ENCODE results near the gene PARD3. TPM values are rescaled to one million over a fixed set of nuclear protein-coding genes. Genes with fewer than 3 reads are reported as not detected.

PARD3 gene
- total RNA-seq, 2 experiments from 2014 or later, result 0.93 to 1.2 TPM

GRCh38 chr10:34574353-34574934 lies 240.7 kb downstream of the PARD3 start:
- CTCF ChIA-PET, result no interaction called here
- H3K27me3 Mint-ChIP-seq, result no peaks in the 10 kb centered on the region
- DNase-seq, result no peak
- H3K27ac Mint-ChIP-seq, result no peak overlapping the region
- no peak overlapping the region for H3K4me3 Mint-ChIP-seq
- intact Hi-C loops (cut with micrococcal nuclease), result no loop called here
- no peaks in the 10 kb centered on the region for H3K4me1 Mint-ChIP-seq (ENCODE audit: low read depth)
- H3K9me3 Mint-ChIP-seq, result no peaks in the 10 kb centered on the region
- H3K36me3 Mint-ChIP-seq, result no peaks in the 10 kb centered on the region
- POLR2A ChIA-PET, result no interaction called here

GRCh38 chr10:34570887-34571286 lies 244.2 kb downstream of the PARD3 start:
- H3K4me3 Mint-ChIP-seq, result no peak overlapping the region
- CTCF ChIA-PET, result no interaction called here

GRCh38 chr10:34567659-34568253 lies 247.3 kb downstream of the PARD3 start:
- intact Hi-C loops (cut with micrococcal nuclease), result no loop called here
- CTCF ChIA-PET, result no interaction called here

More at GRCh38 chr10:34570887-34571286, 244.2 kb downstream of the PARD3 start:
- DNase-seq, result no peak
- intact Hi-C loops (cut with micrococcal nuclease), result no loop called here
- peaks cover 2% of the 10 kb centered on the region for H3K27me3 Mint-ChIP-seq
- no peaks in the 10 kb centered on the region for H3K9me3 Mint-ChIP-seq
- H3K27ac Mint-ChIP-seq, result no peak overlapping the region
- no peaks in the 10 kb centered on the region for H3K4me1 Mint-ChIP-seq (ENCODE audit: low read depth)
- POLR2A ChIA-PET, result no interaction called here
- no peaks in the 10 kb centered on the region for H3K36me3 Mint-ChIP-seq

GRCh38 chr10:34565934-34566333 lies 249.2 kb downstream of the PARD3 start:
- Mint-ChIP-seq H3K9me3 (no peaks in the 10 kb centered on the region), H3K4me3 (no peak overlapping the region), H3K36me3 (no peaks in the 10 kb centered on the region), H3K27ac (no peak overlapping the region), H3K27me3 (peaks cover 2% of the 10 kb centered on the region), H3K4me1 (ENCODE audit: low read depth) (no peaks in the 10 kb centered on the region)
- no peak for DNase-seq
- CTCF ChIA-PET, result interaction anchor here (1.1 kb wide), 1 partner anchor 68 kb away, joined by 4 read pairs; no protein-coding TSS in a partner anchor
- POLR2A ChIA-PET, result no interaction called here
- intact Hi-C loops (cut with micrococcal nuclease), result no loop called here

More at GRCh38 chr10:34567659-34568253, 247.3 kb downstream of the PARD3 start:
- H3K27me3 Mint-ChIP-seq, result peaks cover 2% of the 10 kb centered on the region
- H3K27ac Mint-ChIP-seq, result no peak overlapping the region
- no peaks in the 10 kb centered on the region for H3K9me3 Mint-ChIP-seq
- POLR2A ChIA-PET, result no interaction called here
- H3K36me3 Mint-ChIP-seq, result no peaks in the 10 kb centered on the region
- no peak for DNase-seq
- no peaks in the 10 kb centered on the region for H3K4me1 Mint-ChIP-seq (ENCODE audit: low read depth)
- H3K4me3 Mint-ChIP-seq, result no peak overlapping the region

GRCh38 chr10:34558093-34558583 lies 257.0 kb downstream of the PARD3 start:
- DNase-seq, result no peak
- POLR2A ChIA-PET, result interaction anchor here (0.6 kb wide), 1 partner anchor 267 kb away, joined by 6 read pairs; no protein-coding TSS in a partner anchor
- Mint-ChIP-seq H3K9me3 (no peaks in the 10 kb centered on the region), H3K4me1 (ENCODE audit: low read depth) (no peaks in the 10 kb centered on the region), H3K36me3 (no peaks in the 10 kb centered on the region), H3K27me3 (peaks cover 5% of the 10 kb centered on the region), H3K4me3 (no peak overlapping the region), H3K27ac (no peak overlapping the region)
- intact Hi-C loops (cut with micrococcal nuclease), result no loop called here
- CTCF ChIA-PET, result no interaction called here

- DNase-seq, result no peak
- H3K36me3 Mint-ChIP-seq, result no peaks in the 10 kb centered on the region
- H3K4me3 Mint-ChIP-seq, result no peak overlapping the region
- H3K27ac Mint-ChIP-seq, result no peak overlapping the region
- no peaks in the 10 kb centered on the region for H3K9me3 Mint-ChIP-seq
- H3K4me1 Mint-ChIP-seq (ENCODE audit: low read depth), result no peaks in the 10 kb centered on the region
- intact Hi-C loops (cut with micrococcal nuclease), result no loop called here
- peaks cover 5% of the 10 kb centered on the region for H3K27me3 Mint-ChIP-seq
- ChIA-PET POLR2A (no interaction called here), CTCF (no interaction called here)
Measured at GRCh38 chr10:34557173-34557572, 257.9 kb downstream of the PARD3 start.

GRCh38 chr10:34555653-34556052 lies 259.4 kb downstream of the PARD3 start:
- no peak overlapping the region for H3K27ac Mint-ChIP-seq
- no peaks in the 10 kb centered on the region for H3K36me3 Mint-ChIP-seq
- H3K4me3 Mint-ChIP-seq, result no peak overlapping the region
- ChIA-PET POLR2A (no interaction called here), CTCF (no interaction called here)
- no peaks in the 10 kb centered on the region for H3K9me3 Mint-ChIP-seq
- intact Hi-C loops (cut with micrococcal nuclease), result no loop called here
- no peak for DNase-seq
- H3K4me1 Mint-ChIP-seq (ENCODE audit: low read depth), result no peaks in the 10 kb centered on the region
- H3K27me3 Mint-ChIP-seq, result peaks cover 5% of the 10 kb centered on the region

- ChIA-PET CTCF (no interaction called here), POLR2A (no interaction called here)
- Mint-ChIP-seq H3K4me3 (no peak overlapping the region), H3K9me3 (no peaks in the 10 kb centered on the region), H3K27me3 (peaks cover 5% of the 10 kb centered on the region), H3K27ac (no peak overlapping the region), H3K36me3 (no peaks in the 10 kb centered on the region), H3K4me1 (ENCODE audit: low read depth) (no peaks in the 10 kb centered on the region)
- DNase-seq, result no peak
- intact Hi-C loops (cut with micrococcal nuclease), result no loop called here
Measured at GRCh38 chr10:34553747-34554146, 261.3 kb downstream of the PARD3 start.

GRCh38 chr10:34551295-34551694 lies 263.8 kb downstream of the PARD3 start:
- DNase-seq, result no peak
- H3K4me3 Mint-ChIP-seq, result no peak overlapping the region
- no peaks in the 10 kb centered on the region for H3K36me3 Mint-ChIP-seq
- peaks cover 2% of the 10 kb centered on the region for H3K27me3 Mint-ChIP-seq
- ChIA-PET CTCF (no interaction called here), POLR2A (no interaction called here)
- intact Hi-C loops (cut with micrococcal nuclease), result no loop called here
- H3K27ac Mint-ChIP-seq, result no peak overlapping the region
- no peaks in the 10 kb centered on the region for H3K4me1 Mint-ChIP-seq (ENCODE audit: low read depth)
- no peaks in the 10 kb centered on the region for H3K9me3 Mint-ChIP-seq

GRCh38 chr10:34549953-34550352 lies 265.1 kb downstream of the PARD3 start:
- CTCF ChIA-PET, result no interaction called here
- no peak overlapping the region for H3K27ac Mint-ChIP-seq
- H3K4me1 Mint-ChIP-seq (ENCODE audit: low read depth), result no peaks in the 10 kb centered on the region
- H3K36me3 Mint-ChIP-seq, result no peaks in the 10 kb centered on the region
- H3K9me3 Mint-ChIP-seq, result no peaks in the 10 kb centered on the region
- POLR2A ChIA-PET, result no interaction called here
- intact Hi-C loops (cut with micrococcal nuclease), result no loop called here
- no peak overlapping the region for H3K4me3 Mint-ChIP-seq
- DNase-seq, result no peak
- H3K27me3 Mint-ChIP-seq, result no peaks in the 10 kb centered on the region

- no peak overlapping the region for H3K27ac Mint-ChIP-seq
- intact Hi-C loops (cut with micrococcal nuclease), result no loop called here
- no peaks in the 10 kb centered on the region for H3K36me3 Mint-ChIP-seq
- ChIA-PET CTCF (no interaction called here), POLR2A (no interaction called here)
- no peaks in the 10 kb centered on the region for H3K4me1 Mint-ChIP-seq (ENCODE audit: low read depth)
- no peaks in the 10 kb centered on the region for H3K9me3 Mint-ChIP-seq
- no peak overlapping the region for H3K4me3 Mint-ChIP-seq
- no peaks in the 10 kb centered on the region for H3K27me3 Mint-ChIP-seq
- DNase-seq, result no peak
Measured at GRCh38 chr10:34549001-34549400, 266.1 kb downstream of the PARD3 start.

- ChIA-PET POLR2A (no interaction called here), CTCF (no interaction called here)
Measured at GRCh38 chr10:34548466-34548865, 266.6 kb downstream of the PARD3 start.

GRCh38 chr10:34547695-34548094 lies 267.4 kb downstream of the PARD3 start:
- Mint-ChIP-seq H3K36me3 (no peaks in the 10 kb centered on the region), H3K9me3 (no peaks in the 10 kb centered on the region), H3K4me3 (no peak overlapping the region), H3K27me3 (peaks cover 1% of the 10 kb centered on the region), H3K27ac (no peak overlapping the region), H3K4me1 (ENCODE audit: low read depth) (no peaks in the 10 kb centered on the region)
- intact Hi-C loops (cut with micrococcal nuclease), result no loop called here
- DNase-seq, result no peak
- ChIA-PET POLR2A (no interaction called here), CTCF (no interaction called here)

More at GRCh38 chr10:34548466-34548865, 266.6 kb downstream of the PARD3 start:
- Mint-ChIP-seq H3K27me3 (no peaks in the 10 kb centered on the region), H3K36me3 (no peaks in the 10 kb centered on the region), H3K4me1 (ENCODE audit: low read depth) (no peaks in the 10 kb centered on the region), H3K9me3 (no peaks in the 10 kb centered on the region), H3K4me3 (no peak overlapping the region), H3K27ac (no peak overlapping the region)
- no peak for DNase-seq
- intact Hi-C loops (cut with micrococcal nuclease), result no loop called here
